Esophagus squamous epithelium (tissue), 5 donors: ENCODE results near the gene ZSCAN25. TPM values are rescaled to one million over a fixed set of nuclear protein-coding genes. Genes with fewer than 3 reads are reported as not detected.

ENCODE experiments used
- DNase-seq: peaks from one replicate; lab custom pipeline; 2025; lab: John Stamatoyannopoulos, UW
- H3K27ac ChIP-seq, 4 donors: fragments of 200-600 bp; sonication (generic); one replicate each; pipeline ENCODE4 v1.5.1; 2016 to 2019; ENCODE audit warnings: mild to moderate bottlenecking in 1 of 4
- H3K27me3 ChIP-seq, 4 donors: fragments of 200-600 bp; sonication (generic); 1 replicate in 3 of 4; 2 replicates in 1 of 4; pipeline versions ENCODE4 v1.5.1 to v1.6.0; 2017 to 2021; ENCODE audit warnings: antibody characterized with exemption in 1 of 4
- H3K36me3 ChIP-seq, 3 donors: fragments of 200-600 bp; sonication (generic); one replicate each; pipeline ENCODE4 v1.5.1; 2016 to 2019
- H3K4me1 ChIP-seq, 3 donors: fragments of 200-600 bp; sonication (generic); one replicate each; pipeline ENCODE4 v1.5.1; 2017 to 2019
- H3K4me3 ChIP-seq, 4 donors: fragments of 200-600 bp; sonication (generic); 1 replicate in 3 of 4; 2 replicates in 1 of 4; pipeline ENCODE4 v1.5.1; 2016 to 2019; ENCODE audit warnings: mild to moderate bottlenecking in 2 of 4, moderate library complexity in 1 of 4
- H3K9me3 ChIP-seq, 3 donors: fragments of 200-600 bp; sonication (generic); one replicate each; pipeline ENCODE4 v1.5.1; 2016 to 2019
- POLR2A ChIP-seq, 4 donors: fragments of 450-650 bp; IDR thresholded peaks; one replicate each; pipeline ENCODE4 v1.6.1; 2017; ENCODE audit warnings: antibody characterized with exemption in 4 of 4, mild to moderate bottlenecking in 4 of 4, moderate library complexity in 3 of 4
- WGBS, 2 donors: methylation state at CpG; one replicate each; pipeline ENCODE4 v1.1.5; 2018; 5-methylcytosine and 5-hydroxymethylcytosine counted together
- intact Hi-C: fragments of 100-400 bp; cut with DNase I; formaldehyde crosslinking; loops from one replicate; pipeline ENCODE4 v1.15.0; 2022
- total RNA-seq, 4 donors: library from RNA; depleted of rRNA; stranded (reverse); fragments of >200 nt; gene quantifications; one replicate each; pipeline ENCODE4 v1.1.0, GENCODE V29; 2016
- TF ChIP-seq, protein P1 (sequence below), 6 experiments: fragments of 450-650 bp in 4 of 6; fragments of 200-600 bp in 2 of 6; sonication (generic) in 2 of 6; IDR thresholded peaks; one replicate each; pipeline ENCODE4 v1.5.1; 2016 to 2019; ENCODE audit warnings: antibody characterized with exemption in 6 of 6, mild to moderate bottlenecking in 4 of 6, moderate library complexity in 4 of 6
- donor health status: DM: yes; HTN: yes; CAD: no.

Gene ZSCAN25
- total RNA-seq, 4 donors from 2014 or later, result 8.0 to 19.1 (median 14.9) TPM

GRCh38 chr7:99672573-99672972 lies 55.8 kb downstream of the ZSCAN25 start:
- H3K4me3 ChIP-seq, result no peak overlapping the region
- TF ChIP-seq, protein P1, sequence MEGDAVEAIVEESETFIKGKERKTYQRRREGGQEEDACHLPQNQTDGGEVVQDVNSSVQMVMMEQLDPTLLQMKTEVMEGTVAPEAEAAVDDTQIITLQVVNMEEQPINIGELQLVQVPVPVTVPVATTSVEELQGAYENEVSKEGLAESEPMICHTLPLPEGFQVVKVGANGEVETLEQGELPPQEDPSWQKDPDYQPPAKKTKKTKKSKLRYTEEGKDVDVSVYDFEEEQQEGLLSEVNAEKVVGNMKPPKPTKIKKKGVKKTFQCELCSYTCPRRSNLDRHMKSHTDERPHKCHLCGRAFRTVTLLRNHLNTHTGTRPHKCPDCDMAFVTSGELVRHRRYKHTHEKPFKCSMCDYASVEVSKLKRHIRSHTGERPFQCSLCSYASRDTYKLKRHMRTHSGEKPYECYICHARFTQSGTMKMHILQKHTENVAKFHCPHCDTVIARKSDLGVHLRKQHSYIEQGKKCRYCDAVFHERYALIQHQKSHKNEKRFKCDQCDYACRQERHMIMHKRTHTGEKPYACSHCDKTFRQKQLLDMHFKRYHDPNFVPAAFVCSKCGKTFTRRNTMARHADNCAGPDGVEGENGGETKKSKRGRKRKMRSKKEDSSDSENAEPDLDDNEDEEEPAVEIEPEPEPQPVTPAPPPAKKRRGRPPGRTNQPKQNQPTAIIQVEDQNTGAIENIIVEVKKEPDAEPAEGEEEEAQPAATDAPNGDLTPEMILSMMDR (IDR thresholded peaks at IDR 0.05), result no peak
- TF ChIP-seq POLR2A (IDR thresholded peaks at IDR 0.05), result no peak
- intact Hi-C loops, result no loop called here
- H3K4me1 ChIP-seq, result peaks cover 0 to 10% (median 0%) of the 10 kb centered on the region in 3 donors
- H3K27ac ChIP-seq, result no peak overlapping the region
- no peaks in the 10 kb centered on the region for H3K9me3 ChIP-seq
- no peak for DNase-seq
- 80 to 88% methylated on average over 7 of the region's 7 CpGs for WGBS, 2 donors
- no peaks in the 10 kb centered on the region for H3K27me3 ChIP-seq
- peaks cover 0 to 98% (median 4%) of the 10 kb centered on the region in 3 donors for H3K36me3 ChIP-seq

DNA sequence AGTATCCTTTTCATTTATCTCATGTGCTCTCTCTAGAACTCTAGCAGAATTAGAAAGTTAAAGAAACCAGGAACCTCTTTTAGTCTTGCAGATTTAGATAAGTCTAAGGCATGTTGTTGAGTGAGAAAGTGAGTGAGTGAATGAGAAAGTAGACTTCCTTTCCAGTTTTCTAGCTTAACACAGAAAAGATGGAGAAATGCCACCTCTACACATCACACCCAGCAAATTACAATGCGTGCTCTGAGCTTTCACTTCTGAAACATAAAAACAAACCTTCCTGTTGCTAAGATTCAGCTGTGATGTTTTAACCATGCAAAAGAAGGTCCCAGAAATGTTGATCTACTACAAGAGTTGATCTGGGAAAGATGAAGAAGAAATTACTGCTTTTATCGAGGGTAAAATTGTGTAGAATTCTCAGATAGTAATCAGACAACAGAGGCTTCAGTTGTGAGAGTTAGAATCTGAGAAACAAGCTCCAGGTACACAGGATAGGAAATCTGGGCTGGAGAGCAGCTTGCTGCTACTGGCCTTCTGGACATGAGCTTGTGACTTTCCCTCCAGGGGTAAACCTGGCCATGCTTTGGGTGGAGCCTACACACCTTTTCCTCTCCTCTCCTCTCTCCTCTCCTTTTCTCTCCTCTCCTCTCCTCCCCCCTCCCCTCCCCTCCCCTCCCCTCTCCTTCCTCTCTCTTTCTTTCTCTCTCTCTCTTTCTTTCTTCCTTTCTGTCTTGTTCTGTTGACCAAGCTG lies 58.4 kb downstream of the ZSCAN25 start:
- peaks cover 0 to 73% (median 4%) of the 10 kb centered on the region in 3 donors for H3K36me3 ChIP-seq
- no peaks in the 10 kb centered on the region for H3K9me3 ChIP-seq
- H3K4me1 ChIP-seq, result peaks cover 0 to 32% (median 0%) of the 10 kb centered on the region in 3 donors
- no peak for DNase-seq
- TF ChIP-seq POLR2A (IDR thresholded peaks at IDR 0.05), result no peak
- TF ChIP-seq, protein P1 (IDR thresholded peaks at IDR 0.05), result no peak
- H3K27me3 ChIP-seq, result no peaks in the 10 kb centered on the region
- H3K4me3 ChIP-seq, result no peak overlapping the region
- WGBS, 2 donors, result 53 to 64% methylated on average over 2 of the region's 2 CpGs
- intact Hi-C loops, result no loop called here
- H3K27ac ChIP-seq, result no peak overlapping the region

DNA sequence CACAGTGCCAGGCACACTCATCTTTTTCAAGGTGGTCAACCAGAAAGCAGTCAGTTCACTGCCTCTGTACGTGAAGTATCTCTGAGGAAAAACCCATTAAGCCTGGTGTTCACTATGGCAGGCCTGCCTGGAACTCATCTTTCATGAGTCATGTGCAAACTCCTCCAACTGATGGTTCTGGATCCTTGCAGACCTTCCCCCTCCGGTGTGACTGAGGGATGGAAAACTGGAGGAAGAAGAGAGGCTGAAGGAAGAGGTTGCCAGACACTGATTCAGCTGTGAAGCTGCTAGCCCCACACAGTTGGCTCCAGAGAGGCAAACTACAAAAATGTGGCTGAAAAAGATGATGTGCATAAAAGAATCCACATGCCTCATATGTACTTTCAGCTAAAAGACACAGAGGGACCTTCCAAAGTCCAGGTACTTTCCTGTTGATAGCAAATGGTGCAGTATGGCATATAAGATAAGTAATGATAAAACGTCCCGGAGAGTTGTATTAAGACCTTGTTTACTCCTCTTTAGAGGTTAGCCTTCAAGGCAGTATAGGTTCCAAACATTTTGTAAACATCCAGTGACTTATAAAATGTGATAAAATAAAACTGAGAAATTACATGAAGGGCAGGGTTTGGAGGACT lies 60.4 kb downstream of the ZSCAN25 start:
- DNase-seq, result no peak
- H3K4me1 ChIP-seq, result peaks cover 0 to 35% (median 0%) of the 10 kb centered on the region in 3 donors
- peaks cover 0 to 54% (median 0%) of the 10 kb centered on the region in 3 donors for H3K36me3 ChIP-seq
- WGBS, 2 donors, result 84 to 87% methylated on average over 4 of the region's 4 CpGs
- peaks cover 0 to under 1% (median 0%) of the 10 kb centered on the region in 3 donors for H3K9me3 ChIP-seq
- no peaks in the 10 kb centered on the region for H3K27me3 ChIP-seq
- TF ChIP-seq POLR2A (IDR thresholded peaks at IDR 0.05), result no peak
- TF ChIP-seq, protein P1 (IDR thresholded peaks at IDR 0.05), result no peak
- intact Hi-C loops, result no loop called here
- H3K4me3 ChIP-seq, result no peak overlapping the region
- no peak overlapping the region for H3K27ac ChIP-seq

GRCh38 chr7:99677648-99678045 lies 60.9 kb downstream of the ZSCAN25 start:
- peaks cover 0 to 35% (median 0%) of the 10 kb centered on the region in 3 donors for H3K4me1 ChIP-seq
- peak overlapping the region in 2 of 4 donors; percentile 10 to 44 for H3K4me3 ChIP-seq
- DNase-seq, result no peak
- no peak overlapping the region for H3K27ac ChIP-seq
- intact Hi-C loops, result no loop called here
- TF ChIP-seq, protein P1 (IDR thresholded peaks at IDR 0.05), result no peak
- no peak for TF ChIP-seq POLR2A (IDR thresholded peaks at IDR 0.05)
- 80 to 93% methylated on average over 1 to 2 of the region's 2 CpGs for WGBS, 2 donors
- peaks cover 0 to 3% (median 0%) of the 10 kb centered on the region in 3 donors for H3K9me3 ChIP-seq
- no peaks in the 10 kb centered on the region for H3K27me3 ChIP-seq
- peaks cover 0 to 48% (median 0%) of the 10 kb centered on the region in 3 donors for H3K36me3 ChIP-seq

DNA sequence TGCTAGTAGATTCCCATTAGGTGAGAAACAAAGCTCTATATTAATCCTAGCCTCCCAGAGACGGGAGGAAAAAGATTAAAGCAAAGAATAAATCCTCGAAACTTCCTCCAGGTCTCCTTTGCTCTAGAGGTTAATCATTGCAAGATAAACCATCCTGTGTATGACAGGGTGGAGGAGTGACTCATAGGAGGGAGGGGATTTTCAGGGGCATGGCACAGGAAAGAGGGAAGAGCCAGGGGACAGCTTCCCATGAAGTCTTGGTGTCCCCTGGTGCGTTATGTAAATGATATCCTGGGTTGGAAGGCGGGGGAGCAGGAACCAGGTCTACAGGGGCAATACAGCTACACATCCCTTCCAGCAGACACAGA lies 62.3 kb downstream of the ZSCAN25 start:
- H3K27ac ChIP-seq, result peak overlapping the region in 3 of 4 donors; percentile 69 to 86 (median 85)
- peak overlapping the region; percentile 23 to 44 (median 40) for H3K4me3 ChIP-seq
- 32 to 36% methylated on average over 4 of the region's 4 CpGs for WGBS, 2 donors
- TF ChIP-seq, protein P1 (IDR thresholded peaks at IDR 0.05), result no peak
- TF ChIP-seq POLR2A (IDR thresholded peaks at IDR 0.05), result no peak
- intact Hi-C loops, result no loop called here
- peaks cover 0 to 35% (median 0%) of the 10 kb centered on the region in 3 donors for H3K4me1 ChIP-seq
- H3K36me3 ChIP-seq, result peaks cover 0 to 35% (median 0%) of the 10 kb centered on the region in 3 donors
- peaks cover 0 to 3% (median 0%) of the 10 kb centered on the region in 3 donors for H3K9me3 ChIP-seq
- no peaks in the 10 kb centered on the region for H3K27me3 ChIP-seq
- DNase-seq, result no peak
